H1 (cell line): ENCODE data around the gene SSU72. TPM values are rescaled to one million over a fixed set of nuclear protein-coding genes. Genes with fewer than 3 reads are reported as not detected.

Experiments
- FOSL1 ChIP-seq: IDR thresholded peaks from 2 replicates; pipeline ENCODE4 v1.6.1; 2011; ENCODE audit warnings: mild to moderate bottlenecking, low read depth, low read length, moderate library complexity; ENCODE audit not compliant: insufficient read depth
- KDM1A ChIP-seq: fragments of 200-600, 300-600 bp; sonication (generic); IDR thresholded peaks from 2 replicates; pipeline ENCODE4 v1.7.1; 2016; ENCODE audit warnings: mild to moderate bottlenecking, low read length, borderline replicate concordance
- polyA plus RNA-seq, 7 experiments: library from polyadenylated mRNA; depleted of rRNA in 3 of 7; stranded (reverse) in 5 of 7; unstranded in 2 of 7; fragments of >200 nt in 5 of 7; fragments of 200-250 nt in 2 of 7; gene quantifications; 1 replicate in 5 of 7; 2 replicates in 1 of 7; 4 replicates in 1 of 7; pipeline versions ENCODE4 v1.2.1 to v1.2.3, GENCODE V29; 2011 to 2013; ENCODE audit warnings: missing spikeins in 2 of 7, mixed read lengths in 2 of 7
- total RNA-seq: library from RNA; stranded (reverse); fragmentation: NEBNext Ultra II Directional; extraction: Animal tissue kit (Norgen Biotek cat#: 25700); gene quantifications from 2 replicates; pipeline ENCODE4 v1.2.1, GENCODE V29; 2021

The SSU72 gene
- total and polyA plus RNA-seq, 2 of the 8 experiments (the other 6 are each of a cell fraction or from before 2014, with no cell fraction given): 110 to 165 TPM

GRCh38 chr1:1554550-1554925, 20.1 kb downstream of the SSU72 start (continued):
- TF ChIP-seq FOSL1: no peak
- no peak for TF ChIP-seq KDM1A
- TF ChIP-seq, all 59 proteins: peak for 0
